ENCODE measurements around the gene CPNE4.

Gene CPNE4

DNA sequence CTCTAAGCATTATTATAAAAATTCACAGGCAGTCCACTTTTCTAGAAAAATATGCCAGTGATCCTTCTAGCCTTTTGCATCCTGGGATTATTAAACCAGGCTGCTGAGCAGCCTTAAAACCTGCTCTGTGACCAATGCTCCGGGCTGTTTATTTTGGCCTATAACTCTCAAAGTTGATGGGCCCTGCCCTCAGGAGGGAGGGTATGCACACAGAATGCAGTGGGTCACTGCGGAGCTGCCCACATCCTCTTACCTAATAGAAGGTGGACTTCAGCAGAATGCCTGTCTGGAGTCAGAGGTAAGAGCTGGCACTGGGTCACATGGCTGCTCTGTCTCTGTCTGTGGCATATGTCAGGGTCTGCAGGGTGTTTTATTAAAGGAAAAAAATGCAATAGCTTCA is 26.0 kb downstream of the CPNE4 start:
- H3K4me1 ChIP-seq (ENCODE audit: insufficient read depth, low read length, poor library complexity, severe bottlenecking): no peaks in the 10 kb centered on the region
- TF ChIP-seq, protein P1, sequence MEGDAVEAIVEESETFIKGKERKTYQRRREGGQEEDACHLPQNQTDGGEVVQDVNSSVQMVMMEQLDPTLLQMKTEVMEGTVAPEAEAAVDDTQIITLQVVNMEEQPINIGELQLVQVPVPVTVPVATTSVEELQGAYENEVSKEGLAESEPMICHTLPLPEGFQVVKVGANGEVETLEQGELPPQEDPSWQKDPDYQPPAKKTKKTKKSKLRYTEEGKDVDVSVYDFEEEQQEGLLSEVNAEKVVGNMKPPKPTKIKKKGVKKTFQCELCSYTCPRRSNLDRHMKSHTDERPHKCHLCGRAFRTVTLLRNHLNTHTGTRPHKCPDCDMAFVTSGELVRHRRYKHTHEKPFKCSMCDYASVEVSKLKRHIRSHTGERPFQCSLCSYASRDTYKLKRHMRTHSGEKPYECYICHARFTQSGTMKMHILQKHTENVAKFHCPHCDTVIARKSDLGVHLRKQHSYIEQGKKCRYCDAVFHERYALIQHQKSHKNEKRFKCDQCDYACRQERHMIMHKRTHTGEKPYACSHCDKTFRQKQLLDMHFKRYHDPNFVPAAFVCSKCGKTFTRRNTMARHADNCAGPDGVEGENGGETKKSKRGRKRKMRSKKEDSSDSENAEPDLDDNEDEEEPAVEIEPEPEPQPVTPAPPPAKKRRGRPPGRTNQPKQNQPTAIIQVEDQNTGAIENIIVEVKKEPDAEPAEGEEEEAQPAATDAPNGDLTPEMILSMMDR (conservative IDR thresholded peaks at IDR 0.05; ENCODE audit: low read length): no peak
- TF ChIP-seq EZH2phosphoT487 (IDR thresholded peaks at IDR 0.05; ENCODE audit: borderline replicate concordance): no peak
- H3F3A ChIP-seq (ENCODE audit: low read depth): no peaks in the 10 kb centered on the region
- H3K27me3 ChIP-seq (ENCODE audit: insufficient read depth, low read length, poor library complexity, severe bottlenecking): no peaks in the 10 kb centered on the region
- no peak overlapping the region for H3K4me3 ChIP-seq (ENCODE audit: low read length, poor library complexity, severe bottlenecking)
- H3K4me2 ChIP-seq (ENCODE audit: low read depth, low read length, poor library complexity, severe bottlenecking): no peak overlapping the region
- H3K9ac ChIP-seq (ENCODE audit: low read depth, low read length, poor library complexity, severe bottlenecking): no peak overlapping the region
- H3K36me3 ChIP-seq (ENCODE audit: insufficient read depth, low read length): no peaks in the 10 kb centered on the region
- H3K9me2 ChIP-seq (replicated peaks; ENCODE audit: low read depth, low read length): no peaks in the 10 kb centered on the region
- no peak overlapping the region for H2AFZ ChIP-seq (ENCODE audit: low read length)
- no peaks in the 10 kb centered on the region for H3K9me3 ChIP-seq (ENCODE audit: insufficient read depth, low read depth, low read length)
- no peaks in the 10 kb centered on the region for H4K20me1 ChIP-seq (ENCODE audit: insufficient read depth, low read length, poor library complexity, severe bottlenecking)
- H3K79me2 ChIP-seq (ENCODE audit: insufficient read depth, low read length): no peaks in the 10 kb centered on the region

DNA sequence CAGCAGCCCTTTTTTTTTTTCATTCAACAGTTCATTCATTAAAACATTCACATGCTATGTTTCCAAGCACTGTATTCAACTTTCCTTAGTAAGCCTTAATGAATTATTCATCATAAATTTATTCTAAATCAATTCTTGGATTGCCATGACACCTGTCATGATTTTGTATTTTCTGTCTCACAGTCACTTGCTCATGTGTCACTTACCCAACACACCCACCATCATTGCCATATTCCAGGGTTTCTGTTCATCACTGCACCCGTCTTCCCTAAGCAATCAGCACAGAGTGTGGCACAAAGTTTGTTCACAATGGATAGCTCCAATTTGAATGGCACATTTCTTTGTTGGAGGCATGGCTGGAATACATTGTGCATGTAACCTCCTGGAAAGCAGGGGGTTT is 27.2 kb downstream of the CPNE4 start:
- H3K36me3 ChIP-seq (ENCODE audit: insufficient read depth, low read length): no peaks in the 10 kb centered on the region
- no peaks in the 10 kb centered on the region for H3K27me3 ChIP-seq (ENCODE audit: insufficient read depth, low read length, poor library complexity, severe bottlenecking)
- no peaks in the 10 kb centered on the region for H3K9me3 ChIP-seq (ENCODE audit: insufficient read depth, low read depth, low read length)
- no peak overlapping the region for H3K9ac ChIP-seq (ENCODE audit: low read depth, low read length, poor library complexity, severe bottlenecking)
- TF ChIP-seq, protein P1 (conservative IDR thresholded peaks at IDR 0.05; ENCODE audit: low read length): no peak
- TF ChIP-seq EZH2phosphoT487 (IDR thresholded peaks at IDR 0.05; ENCODE audit: borderline replicate concordance): no peak
- no peaks in the 10 kb centered on the region for H3K9me2 ChIP-seq (replicated peaks; ENCODE audit: low read depth, low read length)
- no peaks in the 10 kb centered on the region for H3K4me1 ChIP-seq (ENCODE audit: insufficient read depth, low read length, poor library complexity, severe bottlenecking)
- no peaks in the 10 kb centered on the region for H3K79me2 ChIP-seq (ENCODE audit: insufficient read depth, low read length)
- no peaks in the 10 kb centered on the region for H3F3A ChIP-seq (ENCODE audit: low read depth)
- no peaks in the 10 kb centered on the region for H4K20me1 ChIP-seq (ENCODE audit: insufficient read depth, low read length, poor library complexity, severe bottlenecking)
- no peak overlapping the region for H2AFZ ChIP-seq (ENCODE audit: low read length)
- H3K4me3 ChIP-seq (ENCODE audit: low read length, poor library complexity, severe bottlenecking): no peak overlapping the region
- no peak overlapping the region for H3K4me2 ChIP-seq (ENCODE audit: low read depth, low read length, poor library complexity, severe bottlenecking)

DNA sequence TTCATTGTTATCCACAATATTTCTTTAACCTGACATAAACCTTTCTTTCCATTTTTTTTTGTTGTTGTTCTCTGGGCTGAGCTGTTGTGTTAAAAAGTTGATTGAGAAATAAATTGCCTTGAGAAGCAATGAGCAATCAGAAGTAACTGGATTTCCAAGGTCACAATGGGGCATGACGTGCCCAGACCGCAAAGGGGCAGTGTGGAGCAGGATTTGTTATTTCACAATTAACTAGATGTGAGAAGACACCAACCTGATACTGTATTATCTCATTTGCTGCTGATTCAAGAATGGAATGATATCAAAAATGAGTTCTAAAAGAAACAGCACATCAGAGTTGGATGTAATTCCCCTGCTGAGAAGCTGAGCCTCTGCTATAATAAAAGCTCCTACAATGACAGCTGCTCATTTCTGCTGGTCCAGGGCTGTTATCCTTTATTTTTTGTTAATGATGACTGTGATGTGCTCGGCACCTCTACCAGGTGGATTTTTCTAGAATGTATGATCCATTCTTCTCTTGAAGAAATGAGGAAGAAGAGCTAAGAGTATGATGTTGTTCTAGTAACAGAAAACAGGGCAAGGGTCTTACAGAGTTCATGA is 28.1 kb downstream of the CPNE4 start:
- Histone ChIP-seq H3K9me3 (ENCODE audit: insufficient read depth, low read depth, low read length) (no peaks in the 10 kb centered on the region), H3K9ac (ENCODE audit: low read depth, low read length, poor library complexity, severe bottlenecking) (no peak overlapping the region), H2AFZ (ENCODE audit: low read length) (no peak overlapping the region), H3K9me2 (replicated peaks; ENCODE audit: low read depth, low read length) (no peaks in the 10 kb centered on the region), H3K36me3 (ENCODE audit: insufficient read depth, low read length) (no peaks in the 10 kb centered on the region), H4K20me1 (ENCODE audit: insufficient read depth, low read length, poor library complexity, severe bottlenecking) (no peaks in the 10 kb centered on the region), H3K4me3 (ENCODE audit: low read length, poor library complexity, severe bottlenecking) (no peak overlapping the region), H3K27me3 (ENCODE audit: insufficient read depth, low read length, poor library complexity, severe bottlenecking) (no peaks in the 10 kb centered on the region), H3F3A (ENCODE audit: low read depth) (no peaks in the 10 kb centered on the region), H3K4me1 (ENCODE audit: insufficient read depth, low read length, poor library complexity, severe bottlenecking) (no peaks in the 10 kb centered on the region), H3K4me2 (ENCODE audit: low read depth, low read length, poor library complexity, severe bottlenecking) (no peak overlapping the region), H3K79me2 (ENCODE audit: insufficient read depth, low read length) (no peaks in the 10 kb centered on the region)
- TF ChIP-seq, protein P1 (conservative IDR thresholded peaks at IDR 0.05; ENCODE audit: low read length): peak; percentile 85
- TF ChIP-seq EZH2phosphoT487 (IDR thresholded peaks at IDR 0.05; ENCODE audit: borderline replicate concordance): no peak
